Transverse colon (tissue), 3 donors: ENCODE results near the gene KIF14.
"Not testable (repeated sequence)": the region's sequence is repeated elsewhere in the genome, so short reads cannot be mapped to it uniquely, and the experiment has no call there.

ENCODE experiments used
- EP300 ChIP-seq: sonication (generic); formaldehyde crosslinking; IDR thresholded peaks from one replicate; pipeline ENCODE4 v1.6.1; 2017; ENCODE audit warnings: antibody characterized with exemption, low read depth
- TF ChIP-seq, protein P1 (sequence below), 5 experiments: fragments of 200-600 bp in 3 of 5; fragments of 450-650 bp in 2 of 5; sonication (generic) in 3 of 5; IDR thresholded peaks; 1 replicate in 2 of 5; 2 replicates in 3 of 5; pipeline ENCODE4 v1.5.1; 2016 to 2017; ENCODE audit warnings: antibody characterized with exemption in 5 of 5, inconsistent platforms in 3 of 5, mild to moderate bottlenecking in 2 of 5, moderate library complexity in 1 of 5

GRCh38 chr1:200552737-200553136, 67.8 kb downstream of the KIF14 start:
- TF ChIP-seq EP300, result not testable (repeated sequence)
- TF ChIP-seq, protein P1, sequence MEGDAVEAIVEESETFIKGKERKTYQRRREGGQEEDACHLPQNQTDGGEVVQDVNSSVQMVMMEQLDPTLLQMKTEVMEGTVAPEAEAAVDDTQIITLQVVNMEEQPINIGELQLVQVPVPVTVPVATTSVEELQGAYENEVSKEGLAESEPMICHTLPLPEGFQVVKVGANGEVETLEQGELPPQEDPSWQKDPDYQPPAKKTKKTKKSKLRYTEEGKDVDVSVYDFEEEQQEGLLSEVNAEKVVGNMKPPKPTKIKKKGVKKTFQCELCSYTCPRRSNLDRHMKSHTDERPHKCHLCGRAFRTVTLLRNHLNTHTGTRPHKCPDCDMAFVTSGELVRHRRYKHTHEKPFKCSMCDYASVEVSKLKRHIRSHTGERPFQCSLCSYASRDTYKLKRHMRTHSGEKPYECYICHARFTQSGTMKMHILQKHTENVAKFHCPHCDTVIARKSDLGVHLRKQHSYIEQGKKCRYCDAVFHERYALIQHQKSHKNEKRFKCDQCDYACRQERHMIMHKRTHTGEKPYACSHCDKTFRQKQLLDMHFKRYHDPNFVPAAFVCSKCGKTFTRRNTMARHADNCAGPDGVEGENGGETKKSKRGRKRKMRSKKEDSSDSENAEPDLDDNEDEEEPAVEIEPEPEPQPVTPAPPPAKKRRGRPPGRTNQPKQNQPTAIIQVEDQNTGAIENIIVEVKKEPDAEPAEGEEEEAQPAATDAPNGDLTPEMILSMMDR (IDR thresholded peaks at IDR 0.05), result not testable (repeated sequence)
